NT2/D1 (cell line): Measurements from ENCODE around the gene RBM5.

Experiments used
- DNase-seq: peaks from one replicate; pipeline ENCODE4 v3.0.0-alpha.2; 2011; ENCODE audit warnings: low read depth, low spot score
- H3K27me3 ChIP-seq: 2 replicates; pipeline ENCODE4 v1.6.0; 2011; ENCODE audit warnings: mild to moderate bottlenecking; ENCODE audit not compliant: insufficient read length, insufficient read depth
- H3K36me3 ChIP-seq: 2 replicates; pipeline ENCODE4 v1.6.1; 2011; ENCODE audit warnings: mild to moderate bottlenecking, low read length, mixed read lengths; ENCODE audit not compliant: insufficient read depth, insufficient read length
- H3K4me1 ChIP-seq: 2 replicates; pipeline ENCODE4 v1.5.1; 2011; ENCODE audit not compliant: insufficient read depth, insufficient read length
- H3K4me3 ChIP-seq: 2 replicates; pipeline ENCODE4 v1.5.1; 2011; ENCODE audit warnings: low read depth; ENCODE audit not compliant: insufficient read length
- H3K9ac ChIP-seq: 2 replicates; pipeline ENCODE4 v1.6.0; 2011; ENCODE audit warnings: low read depth; ENCODE audit not compliant: insufficient read length
- H3K9me3 ChIP-seq: 2 replicates; pipeline ENCODE4 v1.5.1; 2011; ENCODE audit warnings: mild to moderate bottlenecking, low read length; ENCODE audit not compliant: insufficient read depth
- SUZ12 ChIP-seq: IDR thresholded peaks from 2 replicates; pipeline ENCODE4 v1.6.1; 2011; ENCODE audit not compliant: insufficient read length, insufficient read depth; ENCODE audit errors: extremely low read depth
- YY1 ChIP-seq: IDR thresholded peaks from 2 replicates; pipeline ENCODE4 v1.6.1; 2011; ENCODE audit not compliant: insufficient read length, insufficient read depth
- ZNF274 ChIP-seq: IDR thresholded peaks from 2 replicates; pipeline ENCODE4 v1.6.1; 2011; ENCODE audit warnings: mild to moderate bottlenecking, low read depth, low read length

Gene RBM5

GRCh38 chr3:50088725-50089608 lies at the start of gene RBM5:
Gene RBM5 (plus strand): TSS chr3:50088919. CDS start chr3:50090435, 1,516 bp downstream.
- H3K9me3 ChIP-seq = peaks cover 9% of the 10 kb centered on the region; the same call in 1 of the 2 replicates
- H3K36me3 ChIP-seq = peaks cover 41% of the 10 kb centered on the region
- peaks cover 6% of the 10 kb centered on the region for H3K4me1 ChIP-seq
- peak; percentile 92 for DNase-seq
- TF ChIP-seq YY1 (peak; percentile 83), ZNF274 (no peak), SUZ12 (no peak)
- peak within 1 kb of the TSS; percentile 98 for H3K4me3 ChIP-seq
- peak within 1 kb of the TSS; percentile 100 for H3K9ac ChIP-seq
- no peaks in the 10 kb centered on the region for H3K27me3 ChIP-seq

GRCh38 chr3:50044976-50045375 lies 43.7 kb upstream of the RBM5 start:
- DNase-seq = no peak
- no peak for TF ChIP-seq SUZ12
- no peak for TF ChIP-seq YY1
- no peak for TF ChIP-seq ZNF274
- no peak overlapping the region for H3K9ac ChIP-seq
- H3K9me3 ChIP-seq = no peaks in the 10 kb centered on the region
- H3K4me1 ChIP-seq = no peaks in the 10 kb centered on the region
- H3K36me3 ChIP-seq = peaks cover 36% of the 10 kb centered on the region
- H3K4me3 ChIP-seq = no peak overlapping the region
- no peaks in the 10 kb centered on the region for H3K27me3 ChIP-seq

GRCh38 chr3:50047426-50047825 lies 41.3 kb upstream of the RBM5 start:
- Histone ChIP-seq H3K9me3 (no peaks in the 10 kb centered on the region), H3K27me3 (no peaks in the 10 kb centered on the region), H3K4me3 (no peak overlapping the region), H3K4me1 (no peaks in the 10 kb centered on the region), H3K36me3 (peaks cover 52% of the 10 kb centered on the region), H3K9ac (no peak overlapping the region)
- TF ChIP-seq SUZ12 (no peak), YY1 (no peak), ZNF274 (no peak)
- DNase-seq = no peak

- Histone ChIP-seq H3K27me3 (no peaks in the 10 kb centered on the region), H3K4me3 (no peak overlapping the region), H3K36me3 (peaks cover 71% of the 10 kb centered on the region), H3K9me3 (no peaks in the 10 kb centered on the region), H3K4me1 (no peaks in the 10 kb centered on the region), H3K9ac (no peak overlapping the region)
- DNase-seq = no peak
- TF ChIP-seq YY1 = no peak
- TF ChIP-seq ZNF274 = no peak
- no peak for TF ChIP-seq SUZ12
Observed at GRCh38 chr3:50050361-50050760, 38.4 kb upstream of the RBM5 start.

GRCh38 chr3:50057756-50058155 lies 31.0 kb upstream of the RBM5 start:
- Histone ChIP-seq H3K36me3 (peaks cover 69% of the 10 kb centered on the region), H3K9me3 (no peaks in the 10 kb centered on the region), H3K4me1 (no peaks in the 10 kb centered on the region), H3K4me3 (no peak overlapping the region), H3K27me3 (no peaks in the 10 kb centered on the region), H3K9ac (no peak overlapping the region)
- no peak for DNase-seq
- TF ChIP-seq SUZ12 (no peak), YY1 (no peak), ZNF274 (no peak)

GRCh38 chr3:50068134-50068533 lies 20.6 kb upstream of the RBM5 start:
- TF ChIP-seq SUZ12 = no peak
- no peak for TF ChIP-seq YY1
- no peak for TF ChIP-seq ZNF274
- H3K4me1 ChIP-seq = no peaks in the 10 kb centered on the region
- H3K4me3 ChIP-seq = no peak overlapping the region
- no peak for DNase-seq
- H3K9ac ChIP-seq = no peak overlapping the region
- peaks cover 92% of the 10 kb centered on the region for H3K36me3 ChIP-seq
- no peaks in the 10 kb centered on the region for H3K27me3 ChIP-seq
- H3K9me3 ChIP-seq = no peaks in the 10 kb centered on the region

- Histone ChIP-seq H3K4me1 (no peaks in the 10 kb centered on the region), H3K36me3 (peaks cover 38% of the 10 kb centered on the region), H3K27me3 (no peaks in the 10 kb centered on the region), H3K4me3 (no peak overlapping the region), H3K9me3 (no peaks in the 10 kb centered on the region), H3K9ac (no peak overlapping the region)
- TF ChIP-seq YY1 = no peak
- no peak for TF ChIP-seq ZNF274
- no peak for TF ChIP-seq SUZ12
- no peak for DNase-seq
Observed at GRCh38 chr3:50078091-50078490, 10.6 kb upstream of the RBM5 start.
